ENCODE results near the gene MPI.
"Not testable (repeated sequence)": the region's sequence is repeated elsewhere in the genome, so short reads cannot be mapped to it uniquely, and the experiment has no call there.

MPI gene

GRCh38 chr15:74892313-74892712 lies 2.5 kb downstream of the MPI start:
- DNase-seq = no peak

- no peak for DNase-seq
Measured at GRCh38 chr15:74892931-74893330, 3.1 kb downstream of the MPI start.

GRCh38 chr15:74893627-74894026 lies 3.8 kb downstream of the MPI start:
- DNase-seq = peak; percentile 62

GRCh38 chr15:74894383-74894782 lies 4.5 kb downstream of the MPI start:
- DNase-seq = not testable (repeated sequence)

- no peak for DNase-seq
Measured at GRCh38 chr15:74895830-74896229, 6.0 kb downstream of the MPI start.

- no peak for DNase-seq
Measured at GRCh38 chr15:74896316-74896715, 6.5 kb downstream of the MPI start.

- no peak for DNase-seq
Measured at GRCh38 chr15:74897300-74897701, 7.5 kb downstream of the MPI start.

- DNase-seq = peak; percentile 67
Measured at GRCh38 chr15:74901612-74902063, 11.8 kb downstream of the MPI start.

- no peak for DNase-seq
Measured at GRCh38 chr15:74902295-74903075, 12.6 kb downstream of the MPI start.

GRCh38 chr15:74903676-74904075 lies 13.8 kb downstream of the MPI start:
- DNase-seq = no peak

GRCh38 chr15:74904190-74904805 lies 14.5 kb downstream of the MPI start:
- no peak for DNase-seq

- DNase-seq = peak; percentile 40
Measured at GRCh38 chr15:74906067-74906449, 16.2 kb downstream of the MPI start.

GRCh38 chr15:74906450-74907162 lies 16.8 kb downstream of the MPI start, which contains the start of gene FAM219B:
TSS of gene FAM219B (minus strand) at chr15:74906851. CDS start at chr15:74906800, 51 bp downstream.
- peak; percentile 76 for DNase-seq

- no peak for DNase-seq
Measured at GRCh38 chr15:74907163-74907870, 17.5 kb downstream of the MPI start.

GRCh38 chr15:74908635-74909034 lies 18.8 kb downstream of the MPI start:
- DNase-seq = no peak

- no peak for DNase-seq
Measured at GRCh38 chr15:74913041-74913440, 23.2 kb downstream of the MPI start.

- DNase-seq = not testable (repeated sequence)
Measured at GRCh38 chr15:74913799-74914198, 24.0 kb downstream of the MPI start.

GRCh38 chr15:74917676-74918075 lies 27.8 kb downstream of the MPI start:
- DNase-seq = no peak

GRCh38 chr15:74920456-74920855 lies 30.6 kb downstream of the MPI start:
- no peak for DNase-seq

- no peak for DNase-seq
Measured at GRCh38 chr15:74924525-74924924, 34.7 kb downstream of the MPI start.

- DNase-seq = no peak
Measured at GRCh38 chr15:74928771-74929198, 38.9 kb downstream of the MPI start.

GRCh38 chr15:74933573-74933972 lies 43.7 kb downstream of the MPI start:
- no peak for DNase-seq

GRCh38 chr15:74935193-74935592 lies 45.4 kb downstream of the MPI start:
- DNase-seq = not testable (repeated sequence)
